Panc1 (cell line): ENCODE data around the gene ESAM. TPM values are rescaled to one million over a fixed set of nuclear protein-coding genes. Genes with fewer than 3 reads are reported as not detected.

ENCODE experiments used
- ATAC-seq: fragments of 200-7000 bp; cut with Tn5 transposase; 2 replicates; pipeline ENCODE4 v1.9.1; 2020; ENCODE audit warnings: mild to moderate bottlenecking, moderate library complexity
- BruUV-seq: library from RNA; stranded (reverse); fragments of 400-500 nt; replicated peaks from 2 replicates; lab custom pipeline; 2021; lab: Mats Ljungman, UMichigan
- CTCF ChIA-PET: fragments of 300-600 bp; sonication (Branson Sonifier 250); formaldehyde crosslinking; loops from one replicate; lab custom pipeline; 2022; ENCODE audit warnings: antibody characterized with exemption; lab: Charles Lee
- POLR2A ChIA-PET: fragments of 300-600 bp; sonication (Branson Sonifier 250); formaldehyde crosslinking; loops from one replicate; lab custom pipeline; 2022; ENCODE audit warnings: antibody characterized with exemption; lab: Charles Lee
- DNase-seq: peaks from one replicate; pipeline ENCODE4 v3.0.0-alpha.2; 2010; ENCODE audit warnings: low read depth, low spot score
- H3K27ac ChIP-seq: 2 replicates; pipeline ENCODE4 v1.5.1; 2011; ENCODE audit warnings: mild to moderate bottlenecking, low read length, inconsistent platforms
- H3K27me3 ChIP-seq: fragments of 200-500 bp; sonication (Bioruptor generic); 2 replicates; pipeline ENCODE4 v1.6.0; 2014; ENCODE audit warnings: low read length, inconsistent platforms; ENCODE audit not compliant: control insufficient read depth, insufficient read depth
- H3K36me3 ChIP-seq: fragments of 200-500 bp; sonication (Bioruptor generic); 2 replicates; pipeline ENCODE4 v1.5.1; 2014; ENCODE audit warnings: inconsistent platforms, mild to moderate bottlenecking, low read length, moderate library complexity; ENCODE audit not compliant: control insufficient read depth, insufficient read depth
- H3K4me1 ChIP-seq: 2 replicates; pipeline ENCODE4 v1.5.1; 2011; ENCODE audit warnings: inconsistent platforms, mild to moderate bottlenecking, low read length, moderate library complexity; ENCODE audit not compliant: control insufficient read depth, insufficient read depth
- H3K4me3 ChIP-seq, 2 experiments: 2 replicates each; pipeline ENCODE4 v1.5.1; 2011 to 2012; ENCODE audit warnings: low read depth in 2 of 2, low read length in 2 of 2, mild to moderate bottlenecking in 2 of 2, inconsistent platforms in 1 of 2, moderate library complexity in 1 of 2
- H3K9me3 ChIP-seq: fragments of 200-500 bp; sonication (Bioruptor generic); 2 replicates; pipeline ENCODE4 v1.5.1; 2014; ENCODE audit warnings: low read depth, mild to moderate bottlenecking, inconsistent platforms, low read length, moderate library complexity; ENCODE audit not compliant: control insufficient read depth, insufficient read depth
- CTCF ChIP-seq: fragments of 450-650 bp; IDR thresholded peaks from 2 replicates; pipeline ENCODE4 v1.5.1; 2017; ENCODE audit warnings: mild to moderate bottlenecking
- POLR2AphosphoS5 ChIP-seq: IDR thresholded peaks from 2 replicates; pipeline ENCODE4 v1.6.1; 2012; ENCODE audit warnings: mild to moderate bottlenecking, low read depth, low read length, moderate library complexity
- REST ChIP-seq, 2 experiments: IDR thresholded peaks; 2 replicates each; pipeline ENCODE4 v1.6.1; 2011 to 2012; ENCODE audit warnings: low read depth in 2 of 2, control low read depth in 1 of 2, low read length in 1 of 2, mild to moderate bottlenecking in 1 of 2, moderate library complexity in 1 of 2; ENCODE audit not compliant: insufficient read depth in 1 of 2
- SIN3A ChIP-seq: IDR thresholded peaks from 2 replicates; pipeline ENCODE4 v1.6.1; 2012; ENCODE audit warnings: low read depth, mild to moderate bottlenecking, low read length, moderate library complexity, borderline replicate concordance; ENCODE audit not compliant: insufficient read depth
- TCF7L2 ChIP-seq: IDR thresholded peaks from 2 replicates; pipeline ENCODE4 v1.6.1; 2011; ENCODE audit warnings: mild to moderate bottlenecking, low read depth, low read length, inconsistent platforms
- in situ Hi-C: cut with HindIII; loops from 2 replicates; pipeline ENCODE4 v1.10.0; 2016; ENCODE audit warnings: low sequenced_read_pairs, low pct_unique_long_range_greater_than_20kb
- intact Hi-C: fragments of 100-400 bp; cut with micrococcal nuclease; formaldehyde crosslinking; loops from one replicate; pipeline ENCODE4 v1.10.0; 2022; ENCODE audit not compliant: unreplicated experiment
- total RNA-seq: library from RNA; stranded (reverse); gene quantifications from one replicate; pipeline ENCODE4 v1.2.1, GENCODE V29; 2021; ENCODE audit not compliant: unreplicated experiment

Gene ESAM
- total RNA-seq, 1 experiment from 2014 or later, result 1.6 TPM

- H3K36me3 ChIP-seq, result no peaks in the 10 kb centered on the region
- no peaks in the 10 kb centered on the region for H3K4me1 ChIP-seq
- TF ChIP-seq SIN3A (no peak), TCF7L2 (no peak), CTCF (no peak), POLR2AphosphoS5 (no peak), REST (IDR thresholded peaks at IDR 0.05; ENCODE audit: insufficient read depth in 1 of 2, low read depth in 2 of 2, low read length in 1 of 2) (no peak)
- H3K27ac ChIP-seq, result no peak within 1 kb of the TSS
- no TSS peak for BruUV-seq
- ChIA-PET POLR2A (interaction anchor here (0.6 kb wide), 1 partner anchor 27 kb away, joined by 3 read pairs; no protein-coding TSS in a partner anchor), CTCF (no interaction called here)
- H3K4me3 ChIP-seq, result no peak within 1 kb of the TSS
- H3K9me3 ChIP-seq, result no peaks in the 10 kb centered on the region
- DNase-seq (no peak), ATAC-seq (no peak)
- in situ Hi-C loops, result no loop called here
- no peaks in the 10 kb centered on the region; the same call in 1 of the 2 replicates for H3K27me3 ChIP-seq
- intact Hi-C loops, result no loop called here
Observed at GRCh38 chr11:124751741-124752470, 10.2 kb downstream of the ESAM start, which contains the start of gene VSIG2. TSS of gene VSIG2 (minus strand) at chr11:124752255. CDS start at chr11:124752137, 118 bp downstream.

DNA sequence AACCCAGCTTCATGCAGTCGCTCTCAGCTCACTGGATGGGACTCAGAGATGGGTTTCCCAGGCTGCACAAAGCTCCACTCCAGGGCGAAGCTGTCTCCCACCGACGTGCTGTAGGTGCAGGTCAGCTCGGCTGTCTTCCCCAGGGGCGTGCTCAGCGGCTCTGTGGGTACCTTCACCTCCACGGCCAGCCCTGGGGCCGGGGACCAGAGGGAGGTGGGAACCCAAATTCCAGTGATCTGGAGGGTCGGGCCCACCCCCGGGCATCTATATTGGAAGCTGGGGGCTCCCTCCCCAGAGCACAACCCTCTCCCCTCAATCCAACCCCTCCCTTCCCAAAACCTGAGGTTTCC lies 10.7 kb downstream of the ESAM start:
- no TSS peak for BruUV-seq
- in situ Hi-C loops (no loop called here), intact Hi-C loops (no loop called here)
- Histone ChIP-seq H3K9me3 (no peaks in the 10 kb centered on the region), H3K27me3 (no peaks in the 10 kb centered on the region; the same call in 1 of the 2 replicates), H3K4me3 (no peak overlapping the region), H3K4me1 (0 out of 2 replicates have a peak, but pooled peaks cover under 1% of the 10 kb centered on the region), H3K27ac (no peak overlapping the region), H3K36me3 (no peaks in the 10 kb centered on the region)
- CTCF ChIA-PET, result interaction anchor here (0.5 kb wide), 1 partner anchor 12 kb away, joined by 5 read pairs; no protein-coding TSS in a partner anchor
- ATAC-seq, result no peak
- no peak for DNase-seq
- POLR2A ChIA-PET, result no interaction called here
- TF ChIP-seq TCF7L2 (no peak), REST (IDR thresholded peaks at IDR 0.05; ENCODE audit: insufficient read depth in 1 of 2, low read depth in 2 of 2, low read length in 1 of 2) (no peak), POLR2AphosphoS5 (no peak), SIN3A (no peak), CTCF (no peak)
